H1 (cell line): ENCODE measurements around the gene ARHGAP10. TPM values are rescaled to one million over a fixed set of nuclear protein-coding genes. Genes with fewer than 3 reads are reported as not detected.

Experiments used
- CTCF ChIA-PET: fragments of 300-600 bp; sonication (Branson Sonifier 250); formaldehyde crosslinking; loops from one replicate; lab custom pipeline; 2021; ENCODE audit not compliant: partially characterized antibody; lab: Charles Lee
- POLR2A ChIA-PET: fragments of 300-600 bp; sonication (Branson Sonifier 250); formaldehyde crosslinking; loops from one replicate; lab custom pipeline; 2021; ENCODE audit warnings: inconsistent platforms; ENCODE audit not compliant: partially characterized antibody; lab: Charles Lee
- DNase-seq, 2 experiments: peaks; one replicate each; pipeline versions ENCODE4 v3.0.0 to v3.0.0-alpha.2; 2010 to 2022; ENCODE audit warnings: low spot score in 2 of 2, low read depth in 1 of 2, mixed read lengths in 1 of 2
- FAIRE-seq: peaks from 2 replicates; lab custom pipeline; 2011; peaks lifted over from hg19 to GRCh38; lab: Jason Lieb, UNC
- H2AFZ ChIP-seq: 2 replicates; pipeline ENCODE4 v1.8.1; 2012; ENCODE audit warnings: low read length, inconsistent platforms
- H2AK5ac ChIP-seq: 2 replicates; pipeline ENCODE4 v1.6.1; 2013; ENCODE audit warnings: low read depth, low read length
- H2BK120ac ChIP-seq: replicated peaks from 2 replicates; pipeline ENCODE3; 2013; ENCODE audit warnings: low read depth, low read length, inconsistent platforms
- H2BK12ac ChIP-seq: 2 replicates; pipeline ENCODE4 v1.6.1; 2013; ENCODE audit warnings: low read depth, low read length
- H2BK15ac ChIP-seq: 2 replicates; pipeline ENCODE4 v1.6.1; 2013; ENCODE audit warnings: low read length
- H2BK20ac ChIP-seq: 2 replicates; pipeline ENCODE4 v1.6.1; 2013; ENCODE audit warnings: low read length
- H2BK5ac ChIP-seq: 2 replicates; pipeline ENCODE4 v1.6.1; 2013; ENCODE audit warnings: low read depth, low read length
- H3K14ac ChIP-seq: 2 replicates; pipeline ENCODE4 v1.6.1; 2013; ENCODE audit warnings: inconsistent platforms; ENCODE audit not compliant: insufficient read length
- H3K18ac ChIP-seq: 2 replicates; pipeline ENCODE4 v1.6.1; 2013; ENCODE audit warnings: low read length; ENCODE audit errors: extremely low read depth
- H3K23ac ChIP-seq: 2 replicates; pipeline ENCODE4 v1.6.1; 2013; ENCODE audit warnings: inconsistent platforms; ENCODE audit not compliant: insufficient read length
- H3K23me2 ChIP-seq: 2 replicates; pipeline ENCODE4 v1.6.1; 2013; ENCODE audit warnings: low read depth, low read length
- H3K27ac ChIP-seq: 2 replicates; pipeline ENCODE4 v1.6.1; 2011; ENCODE audit warnings: low read depth, low read length, inconsistent platforms
- H3K27me3 ChIP-seq, 4 experiments: replicated peaks in 1 of 4; 1 replicate in 1 of 4; 2 replicates in 3 of 4; pipeline versions ENCODE4 v1.6.1 to v1.8.1; 2011 to 2013; ENCODE audit warnings: low read length in 3 of 4, mild to moderate bottlenecking in 3 of 4, inconsistent platforms in 2 of 4, mixed read lengths in 2 of 4, moderate library complexity in 1 of 4; ENCODE audit not compliant: control insufficient read depth in 3 of 4, insufficient read depth in 3 of 4; ENCODE audit errors: extremely low read depth in 1 of 4
- H3K36me3 ChIP-seq, 4 experiments: 2 replicates each; pipeline versions ENCODE4 v1.6.1 to v1.8.1; 2011 to 2013; ENCODE audit warnings: mild to moderate bottlenecking in 4 of 4, low read length in 3 of 4, moderate library complexity in 2 of 4, control low read depth in 1 of 4, inconsistent platforms in 1 of 4; ENCODE audit not compliant: insufficient read depth in 4 of 4, control insufficient read depth in 2 of 4
- H3K4ac ChIP-seq: replicated peaks from 2 replicates; pipeline ENCODE3; 2013; ENCODE audit warnings: low read length, low read depth, mixed read lengths, inconsistent platforms; ENCODE audit not compliant: insufficient read length
- H3K4me1 ChIP-seq, 4 experiments: replicated peaks in 1 of 4; 1 replicate in 1 of 4; 2 replicates in 3 of 4; pipeline versions ENCODE4 v1.6.1 to v1.8.1; 2011 to 2013; ENCODE audit warnings: low read length in 3 of 4, inconsistent platforms in 2 of 4, mixed read lengths in 1 of 4; ENCODE audit not compliant: insufficient read depth in 4 of 4, control insufficient read depth in 3 of 4
- H3K4me2 ChIP-seq, 2 experiments: 2 replicates each; pipeline versions ENCODE4 v1.6.1 to v1.8.1; 2011 to 2013; ENCODE audit warnings: low read depth in 2 of 2, low read length in 2 of 2, control low read depth in 1 of 2, inconsistent platforms in 1 of 2, mild to moderate bottlenecking in 1 of 2; ENCODE audit not compliant: insufficient read depth in 1 of 2
- H3K4me3 ChIP-seq, 4 experiments: fragments of 200-600, 300-600 bp in 1 of 4; sonication (generic), shearing (Covaris generic), sonication (Bioruptor Twin) in 1 of 4; 2 replicates each; pipeline versions ENCODE4 v1.5.1 to v1.8.1; 2011 to 2016; ENCODE audit warnings: low read length in 4 of 4, low read depth in 3 of 4, control low read depth in 2 of 4, inconsistent platforms in 2 of 4, mild to moderate bottlenecking in 2 of 4, mixed read lengths in 1 of 4, moderate library complexity in 1 of 4; ENCODE audit not compliant: insufficient read depth in 2 of 4; ENCODE audit errors: extremely low read depth in 1 of 4
- H3K56ac ChIP-seq: replicated peaks from 2 replicates; pipeline ENCODE3; 2013; ENCODE audit warnings: low read depth, mild to moderate bottlenecking, mixed read lengths, low read length, inconsistent platforms; ENCODE audit not compliant: insufficient read length
- H3K79me1 ChIP-seq: 2 replicates; pipeline ENCODE4 v1.6.1; 2013; ENCODE audit warnings: low read depth, low read length, control low read depth
- H3K79me2 ChIP-seq, 2 experiments: 2 replicates each; pipeline versions ENCODE4 v1.6.1 to v1.8.1; 2012 to 2013; ENCODE audit warnings: low read length in 2 of 2, mild to moderate bottlenecking in 2 of 2, inconsistent platforms in 1 of 2; ENCODE audit not compliant: insufficient read depth in 2 of 2, control insufficient read depth in 1 of 2
- H3K9ac ChIP-seq, 4 experiments: replicated peaks in 1 of 4; 1 replicate in 1 of 4; 2 replicates in 3 of 4; pipeline versions ENCODE4 v1.6.1 to v1.8.1; 2011 to 2013; ENCODE audit warnings: low read depth in 3 of 4, low read length in 3 of 4, control low read depth in 2 of 4, mild to moderate bottlenecking in 2 of 4, moderate library complexity in 2 of 4, inconsistent platforms in 1 of 4; ENCODE audit errors: extremely low read depth in 1 of 4
- H3K9me3 ChIP-seq, 2 experiments: 2 replicates each; pipeline versions ENCODE4 v1.6.1 to v1.8.1; 2012 to 2013; ENCODE audit warnings: mild to moderate bottlenecking in 2 of 2, moderate library complexity in 2 of 2, control low read depth in 1 of 2, inconsistent platforms in 1 of 2, low read depth in 1 of 2, low read length in 1 of 2, mixed read lengths in 1 of 2; ENCODE audit not compliant: insufficient read depth in 2 of 2
- H4K20me1 ChIP-seq, 2 experiments: replicated peaks in 1 of 2; 2 replicates each; pipeline versions ENCODE3 to v1.8.1; 2011 to 2013; ENCODE audit warnings: inconsistent platforms in 2 of 2, low read length in 2 of 2, mild to moderate bottlenecking in 1 of 2; ENCODE audit not compliant: insufficient read depth in 2 of 2, control insufficient read depth in 1 of 2
- H4K5ac ChIP-seq: 2 replicates; pipeline ENCODE4 v1.6.1; 2013; ENCODE audit warnings: low read length, low read depth, mixed read lengths, inconsistent platforms; ENCODE audit not compliant: insufficient read length
- H4K8ac ChIP-seq: 2 replicates; pipeline ENCODE4 v1.8.0; 2013; ENCODE audit warnings: mild to moderate bottlenecking, moderate library complexity, low read length, inconsistent platforms; ENCODE audit not compliant: insufficient read depth; ENCODE audit errors: extremely low read depth
- H4K91ac ChIP-seq: replicated peaks from 2 replicates; pipeline ENCODE3; 2013; ENCODE audit warnings: low read length, mixed read lengths, inconsistent platforms; ENCODE audit not compliant: insufficient read length
- GTF2F1 ChIP-seq: IDR thresholded peaks from 2 replicates; pipeline ENCODE4 v1.6.1; 2012; ENCODE audit warnings: low read depth, low read length, improper control_type of control experiment, borderline replicate concordance
- WGBS, 2 experiments: shearing (Covaris generic) in 1 of 2; methylation state at CpG; one replicate each; pipeline versions ENCODE4 v1.1.6 to v1.1.7; 2013 to 2015; ENCODE audit warnings: low lambda C conversion rate in 2 of 2, mixed read lengths in 2 of 2, inconsistent platforms in 1 of 2, low coverage in 1 of 2, missing lambda C conversion rate in 1 of 2; ENCODE audit not compliant: insufficient replicate concordance in 2 of 2, insufficient coverage in 1 of 2, insufficient read length in 1 of 2; ENCODE audit errors: extremely low coverage in 1 of 2, missing lambda C conversion rate in 1 of 2; 5-methylcytosine and 5-hydroxymethylcytosine counted together
- polyA plus RNA-seq, 7 experiments: library from polyadenylated mRNA; depleted of rRNA in 3 of 7; stranded (reverse) in 5 of 7; unstranded in 2 of 7; fragments of >200 nt in 5 of 7; fragments of 200-250 nt in 2 of 7; gene quantifications; 1 replicate in 5 of 7; 2 replicates in 1 of 7; 4 replicates in 1 of 7; pipeline versions ENCODE4 v1.2.1 to v1.2.3, GENCODE V29; 2011 to 2013; ENCODE audit warnings: missing spikeins in 2 of 7, mixed read lengths in 2 of 7
- total RNA-seq: library from RNA; stranded (reverse); fragmentation: NEBNext Ultra II Directional; extraction: Animal tissue kit (Norgen Biotek cat#: 25700); gene quantifications from 2 replicates; pipeline ENCODE4 v1.2.1, GENCODE V29; 2021

The ARHGAP10 gene
- total and polyA plus RNA-seq, 2 of the 8 experiments (the other 6 are each of a cell fraction or from before 2014, with no cell fraction given) = 3.7 to 6.1 TPM

- CTCF ChIA-PET = no interaction called here
- Histone ChIP-seq H3K79me2 (no peaks in the 10 kb centered on the region), H3K79me1 (no peaks in the 10 kb centered on the region; the same call in 1 of the 2 replicates)
Observed at GRCh38 chr4:147790412-147790811, 58.5 kb downstream of the ARHGAP10 start.

More at GRCh38 chr4:147790412-147790811, 58.5 kb downstream of the ARHGAP10 start:
- no peak overlapping the region for H2BK120ac ChIP-seq
- no peak overlapping the region for H3K9ac ChIP-seq
- no peaks in the 10 kb centered on the region for H3K23me2 ChIP-seq
- no peak overlapping the region for H4K8ac ChIP-seq
- no peaks in the 10 kb centered on the region for H3K27me3 ChIP-seq
- POLR2A ChIA-PET = no interaction called here
- no peak overlapping the region for H3K23ac ChIP-seq
- no peak overlapping the region for H4K5ac ChIP-seq
- H3K4me3 ChIP-seq = no peak overlapping the region
- no peak overlapping the region for H3K4ac ChIP-seq
- no peak overlapping the region for H2AK5ac ChIP-seq
- no peak overlapping the region for H2BK12ac ChIP-seq
- H2BK5ac ChIP-seq = no peak overlapping the region
- no peak overlapping the region for H3K14ac ChIP-seq
- no peak overlapping the region for H2BK15ac ChIP-seq
- H3K56ac ChIP-seq = no peak overlapping the region
- no peaks in the 10 kb centered on the region for H3K9me3 ChIP-seq
- no peak for FAIRE-seq
- H2BK20ac ChIP-seq = no peak overlapping the region
- H3K4me2 ChIP-seq = no peak overlapping the region
- no peak for TF ChIP-seq GTF2F1
- TF ChIP-seq, all 59 proteins: peak for 0
- H4K91ac ChIP-seq = no peak overlapping the region
- H3K36me3 ChIP-seq = no peaks in the 10 kb centered on the region
- H4K20me1 ChIP-seq = no peaks in the 10 kb centered on the region
- WGBS, 2 experiments = 82% methylated on average over 2 of the region's 2 CpGs; no CpG with 5 or more reads in 1 of the 2 experiments
- H3K18ac ChIP-seq = no peak overlapping the region
- no peak overlapping the region for H2AFZ ChIP-seq
- peaks cover 0 to 2% (median under 1%) of the 10 kb centered on the region in 4 experiments; a peak in 2 of 7 replicates for H3K4me1 ChIP-seq
- H3K27ac ChIP-seq = no peak overlapping the region
- DNase-seq = no peak
